GM23248 (cell line): ENCODE data around the gene BTNL3. TPM values are rescaled to one million over a fixed set of nuclear protein-coding genes. Genes with fewer than 3 reads are reported as not detected.

ENCODE experiments used
- DNase-seq: peaks from one replicate; pipeline ENCODE4 v3.0.0-alpha.2; 2015
- H2AFZ ChIP-seq: fragments of 200-600 bp; sonication (generic); 2 replicates; pipeline ENCODE4 v1.6.1; 2016; ENCODE audit warnings: antibody characterized with exemption
- H3F3A ChIP-seq: fragments of 200-600 bp; sonication (generic); 2 replicates; pipeline ENCODE4 v1.6.1; 2016; ENCODE audit warnings: mild to moderate bottlenecking, antibody characterized with exemption, mixed run types; ENCODE audit not compliant: insufficient read depth
- H3K27ac ChIP-seq: fragments of 200-600 bp; sonication (generic); 2 replicates; pipeline ENCODE4 v1.5.1; 2016; ENCODE audit warnings: mild to moderate bottlenecking
- H3K27me3 ChIP-seq: fragments of 200-600 bp; sonication (generic); replicated peaks from 2 replicates; pipeline ENCODE4 v1.6.1; 2016; ENCODE audit warnings: mild to moderate bottlenecking; ENCODE audit not compliant: insufficient read depth
- H3K36me3 ChIP-seq: fragments of 200-600 bp; sonication (generic); 2 replicates; pipeline ENCODE4 v1.6.1; 2016; ENCODE audit warnings: low read depth, mild to moderate bottlenecking
- H3K4me1 ChIP-seq: fragments of 200-600 bp; sonication (generic); 2 replicates; pipeline ENCODE4 v1.6.1; 2016; ENCODE audit warnings: mild to moderate bottlenecking; ENCODE audit not compliant: insufficient read depth
- H3K4me2 ChIP-seq: fragments of 200-600 bp; sonication (generic); one replicate; pipeline ENCODE4 v1.6.1; 2016; ENCODE audit warnings: mild to moderate bottlenecking; ENCODE audit not compliant: unreplicated experiment
- H3K4me3 ChIP-seq: fragments of 200-600 bp; sonication (generic); 2 replicates; pipeline ENCODE4 v1.5.1; 2016; ENCODE audit warnings: mild to moderate bottlenecking
- H3K79me2 ChIP-seq: fragments of 200-600 bp; sonication (generic); 2 replicates; pipeline ENCODE4 v1.6.1; 2016; ENCODE audit warnings: mild to moderate bottlenecking; ENCODE audit not compliant: insufficient read depth
- H3K9ac ChIP-seq: fragments of 200-600 bp; sonication (generic); 2 replicates; pipeline ENCODE4 v1.6.1; 2016; ENCODE audit warnings: mild to moderate bottlenecking
- H3K9me2 ChIP-seq: fragments of 200-600 bp; sonication (generic); 2 replicates; pipeline ENCODE4 v1.6.1; 2016; ENCODE audit warnings: mixed run types, mild to moderate bottlenecking, moderate library complexity; ENCODE audit not compliant: insufficient read depth
- H3K9me3 ChIP-seq: fragments of 200-600 bp; sonication (generic); one replicate; pipeline ENCODE4 v1.6.1; 2017; ENCODE audit warnings: low read depth
- H4K20me1 ChIP-seq: fragments of 200-600 bp; sonication (generic); 2 replicates; pipeline ENCODE4 v1.6.0; 2016; ENCODE audit not compliant: insufficient read depth
- EZH2 ChIP-seq: fragments of 200-600 bp; sonication (generic); IDR thresholded peaks from 2 replicates; pipeline ENCODE4 v1.6.1; 2018; ENCODE audit warnings: antibody characterized with exemption, mild to moderate bottlenecking; ENCODE audit not compliant: insufficient read depth, poor library complexity, severe bottlenecking
- EZH2phosphoT487 ChIP-seq: fragments of 200-600 bp; sonication (generic); IDR thresholded peaks from 2 replicates; pipeline ENCODE4 v1.6.1; 2018; ENCODE audit warnings: antibody characterized with exemption, moderate library complexity, mild to moderate bottlenecking, low read depth; ENCODE audit not compliant: insufficient read depth
- WGBS, 2 experiments: methylation state at CpG; one replicate each; pipeline ENCODE4 v1.1.6; 2015 to 2017; ENCODE audit warnings: low lambda C conversion rate in 2 of 2, low coverage in 1 of 2; ENCODE audit errors: missing lambda C conversion rate in 2 of 2; 5-methylcytosine and 5-hydroxymethylcytosine counted together
- in situ Hi-C: fragments of 300-500 bp; cut with MboI; formaldehyde crosslinking; loops from 2 replicates; pipeline ENCODE4 v1.15.0; 2020
- polyA plus RNA-seq: library from polyadenylated mRNA; unstranded; fragments of >200 nt; fragmentation: Nextera tagmentation; extraction: Ambion mirVana; gene quantifications from 2 replicates; pipeline ENCODE4 v1.2.1, GENCODE V29; 2016
- total RNA-seq: library from RNA; depleted of rRNA; stranded (reverse); fragments of >200 nt; shearing (Covaris generic); gene quantifications from 2 replicates; pipeline ENCODE4 v1.2.3, GENCODE V29; 2014

Gene BTNL3
- total and polyA plus RNA-seq, 2 experiments from 2014 or later: not detected

GRCh38 chr5:181051841-181052671, 63.4 kb downstream of the BTNL3 start:
- H3K4me3 ChIP-seq: peak overlapping the region; percentile 21

DNA sequence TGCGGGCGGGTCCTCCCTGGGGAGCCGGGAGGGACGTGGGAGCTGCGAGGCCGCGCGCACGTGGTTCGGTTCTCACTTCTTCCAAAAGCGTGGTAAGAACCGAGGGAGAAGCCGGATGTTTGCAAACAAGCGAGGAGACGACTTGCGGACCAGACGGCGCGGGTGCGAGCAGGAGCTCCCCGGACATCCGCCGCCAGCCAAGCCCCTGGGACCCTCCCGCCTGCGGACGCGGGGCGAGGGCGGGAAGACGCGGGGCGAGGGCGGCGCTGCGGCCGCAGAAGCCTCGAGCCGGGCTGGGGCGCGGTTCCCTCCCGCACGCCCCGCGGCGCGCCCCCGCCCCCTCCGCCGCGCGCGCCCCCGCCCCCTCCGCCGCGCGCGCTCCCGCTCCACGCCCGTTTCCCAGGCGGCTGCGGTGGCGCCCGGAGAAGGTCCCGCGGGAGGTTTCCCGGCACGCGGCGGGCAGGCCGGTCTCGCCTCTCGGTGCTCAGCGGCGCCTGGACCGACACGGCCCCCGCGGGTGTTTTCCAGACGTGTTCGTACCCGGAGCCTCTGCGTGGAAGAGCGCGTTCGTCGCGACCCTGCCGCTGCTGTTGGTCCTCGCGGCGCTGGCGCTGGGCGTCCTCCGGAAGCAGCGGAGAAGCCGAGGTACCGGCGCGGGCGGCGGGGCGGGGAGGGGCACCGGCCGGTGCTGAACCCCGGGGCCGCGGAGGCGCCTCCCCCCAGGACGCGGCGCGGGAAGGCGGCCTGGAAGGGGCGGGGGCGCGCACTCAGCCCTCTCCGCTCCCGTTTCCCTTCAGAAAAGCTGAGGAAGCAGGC, 64.2 kb downstream of the BTNL3 start:
- H3F3A ChIP-seq: no peaks in the 10 kb centered on the region
- H3K9ac ChIP-seq: no peak overlapping the region
- H3K27ac ChIP-seq: no peak overlapping the region
- no peaks in the 10 kb centered on the region for H3K9me3 ChIP-seq
- in situ Hi-C loops: no loop called here
- H3K4me1 ChIP-seq: no peaks in the 10 kb centered on the region
- H3K9me2 ChIP-seq: no peaks in the 10 kb centered on the region
- no peaks in the 10 kb centered on the region for H3K79me2 ChIP-seq
- TF ChIP-seq EZH2 (no peak), EZH2phosphoT487 (0 out of 2 replicates have a peak, but pooled peaks have one; percentile 37)
- no peaks in the 10 kb centered on the region; the same call in 1 of the 2 replicates for H4K20me1 ChIP-seq
- H3K4me2 ChIP-seq: peak overlapping the region; percentile 47
- peak; percentile 23 for DNase-seq
- WGBS, 2 experiments: 3 to 4% methylated on average over 40 to 108 of the region's 120 CpGs
- peak overlapping the region; percentile 77 for H2AFZ ChIP-seq
- H3K4me3 ChIP-seq: peak overlapping the region; percentile 64
- no peaks in the 10 kb centered on the region for H3K36me3 ChIP-seq
- peaks cover 68% of the 10 kb centered on the region for H3K27me3 ChIP-seq

More at GRCh38 chr5:181051841-181052671, 63.4 kb downstream of the BTNL3 start:
- Histone ChIP-seq H3F3A (no peaks in the 10 kb centered on the region), H3K27me3 (peaks cover 60% of the 10 kb centered on the region), H3K4me2 (peak overlapping the region; percentile 47), H2AFZ (peak overlapping the region; percentile 59; the same call in 1 of the 2 replicates), H3K9ac (no peak overlapping the region), H3K9me2 (no peaks in the 10 kb centered on the region), H3K9me3 (no peaks in the 10 kb centered on the region), H4K20me1 (no peaks in the 10 kb centered on the region; the same call in 1 of the 2 replicates), H3K79me2 (no peaks in the 10 kb centered on the region), H3K4me1 (no peaks in the 10 kb centered on the region), H3K36me3 (no peaks in the 10 kb centered on the region), H3K27ac (no peak overlapping the region)
- no peak for DNase-seq
- 7% methylated on average over 27 of the region's 27 CpGs for WGBS, 2 experiments
- TF ChIP-seq EZH2: peak; percentile 73
- TF ChIP-seq EZH2phosphoT487: 0 out of 2 replicates have a peak, but pooled peaks have one; percentile 79
- in situ Hi-C loops: no loop called here

- Histone ChIP-seq H2AFZ (peak overlapping the region; percentile 77), H3K36me3 (no peaks in the 10 kb centered on the region), H3K9me2 (no peaks in the 10 kb centered on the region), H3K9me3 (no peaks in the 10 kb centered on the region), H3K27ac (no peak overlapping the region), H3K4me2 (no peak overlapping the region), H3K4me1 (no peaks in the 10 kb centered on the region), H3K9ac (no peak overlapping the region), H3F3A (no peaks in the 10 kb centered on the region), H3K79me2 (no peaks in the 10 kb centered on the region), H3K4me3 (peak overlapping the region; percentile 64; the same call in 1 of the 2 replicates), H4K20me1 (no peaks in the 10 kb centered on the region; the same call in 1 of the 2 replicates), H3K27me3 (peaks cover 76% of the 10 kb centered on the region)
- peak; percentile 15 for DNase-seq
- 3 to 4% methylated on average over 45 of the region's 45 CpGs for WGBS, 2 experiments
- TF ChIP-seq EZH2 (peak; percentile 82), EZH2phosphoT487 (0 out of 2 replicates have a peak, but pooled peaks have one; percentile 28)
- in situ Hi-C loops: no loop called here
Observed at GRCh38 chr5:181053488-181054121, 65.0 kb downstream of the BTNL3 start.

DNA sequence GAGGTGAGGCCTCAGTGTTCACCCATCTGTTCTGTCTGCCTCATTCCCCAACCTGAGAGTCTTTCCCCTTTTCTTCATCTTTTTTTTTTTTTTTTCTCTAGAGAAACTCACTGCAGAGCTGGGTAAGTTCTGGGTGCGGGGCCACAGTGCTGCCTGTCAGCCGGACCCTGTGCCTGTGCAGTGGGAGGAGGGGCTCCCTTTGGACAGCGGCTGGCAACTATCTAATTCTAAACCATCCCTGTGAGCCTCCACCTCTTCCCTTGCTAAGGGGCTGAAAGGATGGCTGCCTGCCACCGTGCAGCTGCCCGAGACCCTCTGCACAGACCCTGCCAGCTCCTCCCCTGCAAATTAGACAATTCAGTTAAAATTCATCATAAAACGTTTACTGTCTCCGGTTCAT, 65.5 kb downstream of the BTNL3 start:
- H3K27me3 ChIP-seq: peaks cover 78% of the 10 kb centered on the region

More for the DNA sequence above, 65.5 kb downstream of the BTNL3 start:
- no peaks in the 10 kb centered on the region for H3K9me3 ChIP-seq
- in situ Hi-C loops: no loop called here
- H3K4me3 ChIP-seq: no peak overlapping the region
- no peak for TF ChIP-seq EZH2
- TF ChIP-seq EZH2phosphoT487: no peak
- H3K9ac ChIP-seq: no peak overlapping the region
- H4K20me1 ChIP-seq: no peaks in the 10 kb centered on the region; the same call in 1 of the 2 replicates
- no peaks in the 10 kb centered on the region for H3K36me3 ChIP-seq
- H3K4me1 ChIP-seq: no peaks in the 10 kb centered on the region
- no peak overlapping the region for H3K27ac ChIP-seq
- H3K4me2 ChIP-seq: no peak overlapping the region
- H3K9me2 ChIP-seq: no peaks in the 10 kb centered on the region
- no peak for DNase-seq
- no peak overlapping the region for H2AFZ ChIP-seq
- no peaks in the 10 kb centered on the region for H3F3A ChIP-seq
- H3K79me2 ChIP-seq: no peaks in the 10 kb centered on the region
- WGBS, 2 experiments: 2% methylated on average over 7 of the region's 7 CpGs
